DOHH2 (cell line): ENCODE results near the gene AR.

Source experiments
- EZH2phosphoT487 ChIP-seq: fragments of 200-600 bp; sonication (generic); IDR thresholded peaks from 2 replicates; pipeline ENCODE4 v1.6.1; 2017; ENCODE audit warnings: borderline replicate concordance, mild to moderate bottlenecking, antibody characterized with exemption, low read length, moderate library complexity, mixed read lengths
- TF ChIP-seq, protein P1 (sequence below): fragments of 200-600 bp; sonication (generic); IDR thresholded peaks from one replicate; pipeline ENCODE4 v1.5.1; 2014; ENCODE audit warnings: antibody characterized with exemption, mild to moderate bottlenecking, low read depth, low read length; ENCODE audit not compliant: poor library complexity, severe bottlenecking

DNA sequence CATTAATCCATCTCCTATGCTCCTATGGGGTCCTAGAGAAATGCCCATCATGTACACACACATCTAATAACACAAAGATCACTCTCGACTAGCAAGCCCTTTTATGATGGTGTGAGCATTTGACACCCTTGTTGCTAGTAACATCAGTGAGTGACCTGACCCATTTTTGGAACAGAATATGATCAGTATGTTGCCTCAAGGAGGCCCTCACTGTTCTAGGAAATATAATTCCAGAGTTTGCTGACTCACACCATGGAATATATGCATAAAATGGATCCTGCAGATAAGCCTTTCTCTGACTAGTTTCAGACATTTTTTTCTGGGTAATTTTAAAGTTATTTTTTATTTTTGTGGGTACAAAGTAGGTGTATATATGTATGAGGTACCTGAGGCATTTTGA lies 121.8 kb downstream of the AR start:
- TF ChIP-seq, protein P1, sequence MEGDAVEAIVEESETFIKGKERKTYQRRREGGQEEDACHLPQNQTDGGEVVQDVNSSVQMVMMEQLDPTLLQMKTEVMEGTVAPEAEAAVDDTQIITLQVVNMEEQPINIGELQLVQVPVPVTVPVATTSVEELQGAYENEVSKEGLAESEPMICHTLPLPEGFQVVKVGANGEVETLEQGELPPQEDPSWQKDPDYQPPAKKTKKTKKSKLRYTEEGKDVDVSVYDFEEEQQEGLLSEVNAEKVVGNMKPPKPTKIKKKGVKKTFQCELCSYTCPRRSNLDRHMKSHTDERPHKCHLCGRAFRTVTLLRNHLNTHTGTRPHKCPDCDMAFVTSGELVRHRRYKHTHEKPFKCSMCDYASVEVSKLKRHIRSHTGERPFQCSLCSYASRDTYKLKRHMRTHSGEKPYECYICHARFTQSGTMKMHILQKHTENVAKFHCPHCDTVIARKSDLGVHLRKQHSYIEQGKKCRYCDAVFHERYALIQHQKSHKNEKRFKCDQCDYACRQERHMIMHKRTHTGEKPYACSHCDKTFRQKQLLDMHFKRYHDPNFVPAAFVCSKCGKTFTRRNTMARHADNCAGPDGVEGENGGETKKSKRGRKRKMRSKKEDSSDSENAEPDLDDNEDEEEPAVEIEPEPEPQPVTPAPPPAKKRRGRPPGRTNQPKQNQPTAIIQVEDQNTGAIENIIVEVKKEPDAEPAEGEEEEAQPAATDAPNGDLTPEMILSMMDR, result no peak
- no peak for TF ChIP-seq EZH2phosphoT487
